ENCODE results near the gene BICD1.
A peak's percentile ranks its signal among the peaks of the same experiment; 100 is the strongest.
"Not testable (repeated sequence)": the region's sequence is repeated elsewhere in the genome, so short reads cannot be mapped to it uniquely, and the experiment has no call there.

The BICD1 gene

GRCh38 chr12:32217354-32218310, 111.0 kb downstream of the BICD1 start:
- peak in 15 of 42 donors; percentile 2 to 36 (median 17) for DNase-seq
- intact Hi-C loops (cut with DNase I), result no loop called here

- no peak for DNase-seq
- intact Hi-C loops (cut with DNase I), result no loop called here
Measured at GRCh38 chr12:32223941-32224340, 117.3 kb downstream of the BICD1 start.

GRCh38 chr12:32226768-32227167, 120.1 kb downstream of the BICD1 start:
- intact Hi-C loops (cut with DNase I), result no loop called here
- DNase-seq, result no peak

- intact Hi-C loops (cut with DNase I), result no loop called here
- DNase-seq, result no peak
Measured at GRCh38 chr12:32229971-32230612, 123.4 kb downstream of the BICD1 start.

GRCh38 chr12:32230613-32230993, 124.0 kb downstream of the BICD1 start:
- intact Hi-C loops (cut with DNase I), result no loop called here
- DNase-seq, result no peak

- intact Hi-C loops (cut with DNase I); DNase-seq: not testable (repeated sequence)
Measured at GRCh38 chr12:32231361-32231760, 124.7 kb downstream of the BICD1 start.

- intact Hi-C loops (cut with DNase I), result no loop called here
- no peak for DNase-seq
Measured at GRCh38 chr12:32233568-32233967, 126.9 kb downstream of the BICD1 start.

- intact Hi-C loops (cut with DNase I), result no loop called here
- no peak for DNase-seq
Measured at GRCh38 chr12:32235251-32235650, 128.6 kb downstream of the BICD1 start.

GRCh38 chr12:32240162-32240561, 133.5 kb downstream of the BICD1 start:
- DNase-seq, result no peak
- intact Hi-C loops (cut with DNase I), result no loop called here

- no peak for DNase-seq
- intact Hi-C loops (cut with DNase I), result no loop called here
Measured at GRCh38 chr12:32240831-32241230, 134.2 kb downstream of the BICD1 start.

- intact Hi-C loops (cut with DNase I), result no loop called here
- no peak for DNase-seq
Measured at GRCh38 chr12:32242641-32243040, 136.0 kb downstream of the BICD1 start.

GRCh38 chr12:32248441-32249140, 141.9 kb downstream of the BICD1 start:
- DNase-seq, result no peak
- intact Hi-C loops (cut with DNase I), result no loop called here

- intact Hi-C loops (cut with DNase I), result no loop called here
- DNase-seq, result no peak
Measured at GRCh38 chr12:32249777-32250176, 143.1 kb downstream of the BICD1 start.

GRCh38 chr12:32252199-32253073, 145.8 kb downstream of the BICD1 start:
- intact Hi-C loops (cut with DNase I), result no loop called here
- DNase-seq, result no peak

- intact Hi-C loops (cut with DNase I), result no loop called here
- DNase-seq, result no peak
Measured at GRCh38 chr12:32253154-32253790, 146.6 kb downstream of the BICD1 start.

GRCh38 chr12:32254260-32254956, 147.8 kb downstream of the BICD1 start:
- intact Hi-C loops (cut with DNase I), result no loop called here
- no peak for DNase-seq

- intact Hi-C loops (cut with DNase I), result no loop called here
- no peak for DNase-seq
Measured at GRCh38 chr12:32255588-32255987, 148.9 kb downstream of the BICD1 start.
